ENCODE results near the gene LGMN. TPM values are rescaled to one million over a fixed set of nuclear protein-coding genes. Genes with fewer than 3 reads are reported as not detected.

LGMN gene
- total and polyA plus RNA-seq, 9 of the 15 experiments (the other 6 are each of a cell fraction or from before 2014, with no cell fraction given) = 0.05 to 1.4 (median 0.43) TPM; not detected in 2

GRCh38 chr14:92793709-92794546 lies 45.5 kb upstream of the LGMN start, which contains the start of gene GOLGA5 (continued):
- TF ChIP-seq CLOCK (CRISPR knock-in tag; IDR thresholded peaks at IDR 0.05; ENCODE audit: borderline replicate concordance) (no peak), TAF1 (IDR thresholded peaks at IDR 0.05; ENCODE audit: control insufficient read depth, extremely low read depth, insufficient read depth, low read length, severe bottlenecking) (peak; percentile 51), ADNP (tag; IDR thresholded peaks at IDR 0.05) (no peak), ZNF12 (CRISPR knock-in tag; IDR thresholded peaks at IDR 0.05) (no peak), HDAC1 (IDR thresholded peaks at IDR 0.05) (peak in 1 of 2 experiments; percentile 16; a peak in 2 of 4 replicates), FOXJ2 (tag; IDR thresholded peaks at IDR 0.05) (peak; percentile 78; the same call in 1 of the 2 replicates), ZFPM2 (CRISPR knock-in tag; IDR thresholded peaks at IDR 0.05) (no peak), EGR1 (conservative IDR thresholded peaks at IDR 0.05) (peak; percentile 64), ZNF57 (CRISPR knock-in tag; IDR thresholded peaks at IDR 0.05) (no peak), ILK (tag; IDR thresholded peaks at IDR 0.05; ENCODE audit: borderline replicate concordance, low read depth) (no peak), CBFA2T2 (conservative IDR thresholded peaks at IDR 0.05) (no peak; the same call in 1 of the 2 replicates), GTF2F1 (IDR thresholded peaks at IDR 0.05; ENCODE audit: low read depth, low read length) (no peak), SMARCB1 (IDR thresholded peaks at IDR 0.05; ENCODE audit: insufficient read length, low read depth) (no peak), EHMT2 (IDR thresholded peaks at IDR 0.05) (no peak), FIP1L1 (IDR thresholded peaks at IDR 0.05; ENCODE audit: low read depth, low read length, poor library complexity, severe bottlenecking) (peak; percentile 69), CBFB (CRISPR knock-in tag; IDR thresholded peaks at IDR 0.05) (0 out of 2 replicates have a peak, but pooled peaks have one; percentile 28), STAT5B (CRISPR knock-in tag; IDR thresholded peaks at IDR 0.05) (no peak), ZNF696 (CRISPR knock-in tag; conservative IDR thresholded peaks at IDR 0.05) (no peak)
- TF ChIP-seq, protein P1, sequence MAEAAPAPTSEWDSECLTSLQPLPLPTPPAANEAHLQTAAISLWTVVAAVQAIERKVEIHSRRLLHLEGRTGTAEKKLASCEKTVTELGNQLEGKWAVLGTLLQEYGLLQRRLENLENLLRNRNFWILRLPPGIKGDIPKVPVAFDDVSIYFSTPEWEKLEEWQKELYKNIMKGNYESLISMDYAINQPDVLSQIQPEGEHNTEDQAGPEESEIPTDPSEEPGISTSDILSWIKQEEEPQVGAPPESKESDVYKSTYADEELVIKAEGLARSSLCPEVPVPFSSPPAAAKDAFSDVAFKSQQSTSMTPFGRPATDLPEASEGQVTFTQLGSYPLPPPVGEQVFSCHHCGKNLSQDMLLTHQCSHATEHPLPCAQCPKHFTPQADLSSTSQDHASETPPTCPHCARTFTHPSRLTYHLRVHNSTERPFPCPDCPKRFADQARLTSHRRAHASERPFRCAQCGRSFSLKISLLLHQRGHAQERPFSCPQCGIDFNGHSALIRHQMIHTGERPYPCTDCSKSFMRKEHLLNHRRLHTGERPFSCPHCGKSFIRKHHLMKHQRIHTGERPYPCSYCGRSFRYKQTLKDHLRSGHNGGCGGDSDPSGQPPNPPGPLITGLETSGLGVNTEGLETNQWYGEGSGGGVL (CRISPR knock-in tag; IDR thresholded peaks at IDR 0.05) = no peak
- TF ChIP-seq, protein P2, sequence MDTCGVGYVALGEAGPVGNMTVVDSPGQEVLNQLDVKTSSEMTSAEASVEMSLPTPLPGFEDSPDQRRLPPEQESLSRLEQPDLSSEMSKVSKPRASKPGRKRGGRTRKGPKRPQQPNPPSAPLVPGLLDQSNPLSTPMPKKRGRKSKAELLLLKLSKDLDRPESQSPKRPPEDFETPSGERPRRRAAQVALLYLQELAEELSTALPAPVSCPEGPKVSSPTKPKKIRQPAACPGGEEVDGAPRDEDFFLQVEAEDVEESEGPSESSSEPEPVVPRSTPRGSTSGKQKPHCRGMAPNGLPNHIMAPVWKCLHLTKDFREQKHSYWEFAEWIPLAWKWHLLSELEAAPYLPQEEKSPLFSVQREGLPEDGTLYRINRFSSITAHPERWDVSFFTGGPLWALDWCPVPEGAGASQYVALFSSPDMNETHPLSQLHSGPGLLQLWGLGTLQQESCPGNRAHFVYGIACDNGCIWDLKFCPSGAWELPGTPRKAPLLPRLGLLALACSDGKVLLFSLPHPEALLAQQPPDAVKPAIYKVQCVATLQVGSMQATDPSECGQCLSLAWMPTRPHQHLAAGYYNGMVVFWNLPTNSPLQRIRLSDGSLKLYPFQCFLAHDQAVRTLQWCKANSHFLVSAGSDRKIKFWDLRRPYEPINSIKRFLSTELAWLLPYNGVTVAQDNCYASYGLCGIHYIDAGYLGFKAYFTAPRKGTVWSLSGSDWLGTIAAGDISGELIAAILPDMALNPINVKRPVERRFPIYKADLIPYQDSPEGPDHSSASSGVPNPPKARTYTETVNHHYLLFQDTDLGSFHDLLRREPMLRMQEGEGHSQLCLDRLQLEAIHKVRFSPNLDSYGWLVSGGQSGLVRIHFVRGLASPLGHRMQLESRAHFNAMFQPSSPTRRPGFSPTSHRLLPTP (IDR thresholded peaks at IDR 0.05; ENCODE audit: borderline replicate concordance, extremely low read depth, insufficient read length) = no peak
